DOHH2 (cell line): ENCODE measurements around the gene GABRA5.

Experiments
- H3F3A ChIP-seq: fragments of 200-600 bp; sonication (generic), shearing (Covaris generic); 2 replicates; pipeline ENCODE4 v1.6.0; 2016; ENCODE audit warnings: antibody characterized with exemption, mild to moderate bottlenecking; ENCODE audit not compliant: control insufficient read depth, insufficient read depth
- H3K27ac ChIP-seq: fragments of 200-600 bp; sonication (generic); 2 replicates; pipeline ENCODE4 v1.5.1; 2014; ENCODE audit warnings: low read depth, mild to moderate bottlenecking, low read length, moderate library complexity
- H3K27me3 ChIP-seq: fragments of 200-600 bp; sonication (generic); 2 replicates; pipeline ENCODE4 v1.6.1; 2014; ENCODE audit warnings: mild to moderate bottlenecking, low read length, mixed read lengths; ENCODE audit not compliant: control insufficient read depth
- H3K36me3 ChIP-seq: fragments of 200-600 bp; sonication (generic); 2 replicates; pipeline ENCODE4 v1.6.1; 2014; ENCODE audit warnings: mild to moderate bottlenecking, low read length, moderate library complexity, mixed read lengths; ENCODE audit not compliant: control insufficient read depth
- H3K4me1 ChIP-seq: fragments of 200-600 bp; sonication (generic); 2 replicates; pipeline ENCODE4 v1.6.1; 2014; ENCODE audit warnings: mild to moderate bottlenecking, low read length, mixed read lengths; ENCODE audit not compliant: control insufficient read depth
- H3K4me2 ChIP-seq: fragments of 200-600 bp; sonication (generic); 2 replicates; pipeline ENCODE4 v1.6.0; 2014; ENCODE audit warnings: mild to moderate bottlenecking, low read length, moderate library complexity
- H3K4me3 ChIP-seq: fragments of 200-600 bp; sonication (generic); 2 replicates; pipeline ENCODE4 v1.5.1; 2014; ENCODE audit warnings: mild to moderate bottlenecking, low read length, mixed read lengths
- H3K79me2 ChIP-seq: fragments of 200-600 bp; sonication (generic); 2 replicates; pipeline ENCODE4 v1.6.1; 2014; ENCODE audit warnings: mild to moderate bottlenecking, low read length, mixed read lengths; ENCODE audit not compliant: control insufficient read depth
- H3K9me2 ChIP-seq: fragments of 200-600 bp; sonication (generic); replicated peaks from 2 replicates; pipeline ENCODE4 v1.6.1; 2014; ENCODE audit warnings: mild to moderate bottlenecking, low read length, mixed read lengths; ENCODE audit not compliant: control insufficient read depth
- H3K9me3 ChIP-seq: fragments of 200-600 bp; sonication (generic); 2 replicates; pipeline ENCODE4 v1.6.1; 2014; ENCODE audit warnings: antibody characterized with exemption, low read length, mixed read lengths; ENCODE audit not compliant: control insufficient read depth, insufficient read depth
- H4K20me1 ChIP-seq: fragments of 200-600 bp; sonication (generic); 2 replicates; pipeline ENCODE4 v1.6.0; 2014; ENCODE audit warnings: low read depth, mild to moderate bottlenecking, antibody characterized with exemption, low read length, moderate library complexity; ENCODE audit not compliant: control insufficient read depth, insufficient read depth
- CTCF ChIP-seq: fragments of 200-600 bp; sonication (generic); IDR thresholded peaks from one replicate; pipeline ENCODE4 v1.5.1; 2014; ENCODE audit warnings: antibody characterized with exemption, mild to moderate bottlenecking, low read depth, low read length; ENCODE audit not compliant: poor library complexity, severe bottlenecking
- EZH2phosphoT487 ChIP-seq: fragments of 200-600 bp; sonication (generic); IDR thresholded peaks from 2 replicates; pipeline ENCODE4 v1.6.1; 2017; ENCODE audit warnings: borderline replicate concordance, mild to moderate bottlenecking, antibody characterized with exemption, low read length, moderate library complexity, mixed read lengths

GABRA5 gene

DNA sequence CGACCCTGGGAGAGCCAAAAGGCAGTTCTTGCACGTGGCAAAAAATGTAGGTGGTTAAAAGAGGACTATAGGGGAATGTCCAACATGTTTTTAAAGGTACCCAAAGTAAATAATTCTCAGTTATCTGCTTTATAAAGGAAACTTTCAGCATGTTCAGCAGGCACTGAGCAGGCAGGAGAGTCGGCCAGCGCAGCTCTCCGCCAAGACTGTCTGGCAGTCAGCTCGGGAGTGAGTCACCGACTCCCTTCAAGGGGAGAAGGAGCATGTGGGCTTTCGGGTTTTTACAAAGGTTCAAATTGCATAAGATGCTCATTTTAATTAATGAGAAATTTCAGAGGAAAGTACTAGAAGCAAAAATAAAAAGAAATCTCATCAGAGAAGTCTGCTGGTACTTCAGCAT is 7.0 kb downstream of the GABRA5 start:
- no peaks in the 10 kb centered on the region for H3K9me2 ChIP-seq
- H3K27ac ChIP-seq: no peak overlapping the region
- peaks cover 6% of the 10 kb centered on the region; the same call in 1 of the 2 replicates for H3K9me3 ChIP-seq
- H3K4me1 ChIP-seq: no peaks in the 10 kb centered on the region
- no peaks in the 10 kb centered on the region for H3K27me3 ChIP-seq
- no peak overlapping the region for H3K4me3 ChIP-seq
- TF ChIP-seq EZH2phosphoT487 (no peak), CTCF (no peak)
- no peaks in the 10 kb centered on the region for H4K20me1 ChIP-seq
- H3K36me3 ChIP-seq: no peaks in the 10 kb centered on the region
- H3F3A ChIP-seq: no peaks in the 10 kb centered on the region
- no peak overlapping the region for H3K4me2 ChIP-seq
- no peaks in the 10 kb centered on the region for H3K79me2 ChIP-seq

DNA sequence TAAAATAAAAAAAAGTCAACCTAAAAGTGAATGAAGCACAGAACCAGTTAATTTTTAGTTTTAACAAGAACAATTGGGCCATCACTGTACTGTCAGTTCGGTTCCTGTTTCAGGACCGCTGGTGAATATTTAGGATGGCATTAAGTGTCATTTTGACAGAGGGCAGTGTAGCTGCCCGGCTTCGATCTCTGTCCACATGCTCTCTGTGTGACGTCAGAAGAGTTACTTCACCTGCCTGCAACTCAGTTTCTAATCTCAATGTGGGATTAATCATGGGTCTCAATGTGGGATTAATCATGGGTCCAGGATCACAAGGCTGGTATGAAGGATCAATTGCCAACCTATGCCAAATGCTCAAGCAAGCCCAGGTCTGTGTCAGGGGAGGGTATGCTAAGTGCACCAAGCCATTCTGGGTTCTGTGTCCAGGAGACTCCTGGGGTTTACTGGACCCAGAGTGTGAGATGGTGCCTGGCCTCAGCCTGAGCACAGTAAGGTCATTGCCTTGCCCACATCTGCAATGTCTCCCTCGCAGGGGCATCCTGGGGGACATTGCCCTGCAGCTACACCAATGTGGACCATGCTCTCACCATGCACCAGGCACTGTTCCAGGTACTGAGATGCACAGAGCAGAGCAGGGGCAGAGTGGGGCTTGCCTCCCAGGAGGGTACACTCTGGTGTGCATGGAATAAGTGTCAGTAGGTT is 8.1 kb downstream of the GABRA5 start:
- H3K27me3 ChIP-seq: no peaks in the 10 kb centered on the region
- H3F3A ChIP-seq: no peaks in the 10 kb centered on the region
- no peaks in the 10 kb centered on the region for H3K4me1 ChIP-seq
- H3K4me2 ChIP-seq: no peak overlapping the region
- H3K4me3 ChIP-seq: no peak overlapping the region
- no peaks in the 10 kb centered on the region for H3K9me2 ChIP-seq
- no peaks in the 10 kb centered on the region for H3K79me2 ChIP-seq
- TF ChIP-seq EZH2phosphoT487 (no peak), CTCF (no peak)
- H3K27ac ChIP-seq: no peak overlapping the region
- H4K20me1 ChIP-seq: no peaks in the 10 kb centered on the region
- no peaks in the 10 kb centered on the region for H3K36me3 ChIP-seq
- peaks cover 6% of the 10 kb centered on the region; the same call in 1 of the 2 replicates for H3K9me3 ChIP-seq

GRCh38 chr15:26875476-26875850 is 8.6 kb downstream of the GABRA5 start:
- no peaks in the 10 kb centered on the region for H3F3A ChIP-seq
- TF ChIP-seq CTCF (no peak), EZH2phosphoT487 (no peak)
- H4K20me1 ChIP-seq: no peaks in the 10 kb centered on the region
- no peak overlapping the region for H3K4me2 ChIP-seq
- H3K36me3 ChIP-seq: no peaks in the 10 kb centered on the region
- no peak overlapping the region for H3K4me3 ChIP-seq
- no peaks in the 10 kb centered on the region for H3K9me2 ChIP-seq
- H3K27me3 ChIP-seq: no peaks in the 10 kb centered on the region
- peaks cover 6% of the 10 kb centered on the region; the same call in 1 of the 2 replicates for H3K9me3 ChIP-seq
- H3K79me2 ChIP-seq: no peaks in the 10 kb centered on the region
- no peak overlapping the region for H3K27ac ChIP-seq
- H3K4me1 ChIP-seq: no peaks in the 10 kb centered on the region
